ENCODE measurements around the gene GP1BA.

GP1BA gene

DNA sequence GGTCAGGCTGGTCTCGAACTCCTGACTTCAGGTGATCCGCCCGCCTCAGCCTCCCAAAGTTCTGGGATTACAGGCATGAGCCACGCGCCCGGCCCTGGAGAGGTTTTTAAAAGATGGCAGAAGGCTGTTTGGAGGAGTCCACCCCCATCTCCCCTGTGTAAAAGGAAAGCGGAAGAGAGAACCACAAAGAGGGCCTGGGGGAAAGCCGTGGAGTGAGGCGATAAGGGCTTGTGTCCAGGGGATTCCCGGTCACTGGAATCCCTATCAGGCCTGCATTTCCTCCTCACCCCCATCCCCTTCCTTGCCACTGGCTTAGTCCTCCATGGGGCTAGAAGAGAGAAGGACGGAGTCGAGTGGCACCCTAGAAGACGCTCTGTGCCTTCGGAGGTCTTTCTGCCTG lies at the start of gene GP1BA:
TSS of gene GP1BA (plus strand) at position 315 of the 400 bp plus-strand sequence. CDS start 328 bp downstream, outside the sequence.
- no peak for DNase-seq

DNA sequence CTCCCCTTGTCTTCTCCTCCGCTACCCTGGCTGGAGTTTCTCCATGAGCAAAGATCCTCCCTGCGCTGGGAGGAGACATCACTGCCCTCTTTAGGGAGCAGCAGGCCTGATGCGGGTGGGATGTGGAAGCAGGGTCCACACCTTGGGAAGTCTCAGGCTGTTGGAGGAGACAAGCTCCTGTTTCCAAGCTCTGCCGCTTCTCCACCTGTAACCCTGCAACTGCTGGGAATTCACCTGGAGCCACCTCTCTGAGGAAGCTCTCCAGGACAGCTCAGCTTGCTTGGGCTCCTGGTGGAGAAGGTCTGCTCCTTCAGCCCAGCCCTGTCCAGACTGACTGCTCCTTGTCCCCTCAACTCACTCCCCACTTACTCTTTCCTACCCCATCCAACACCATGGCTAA lies 47.6 kb upstream of the GP1BA start:
- no peak for DNase-seq

DNA sequence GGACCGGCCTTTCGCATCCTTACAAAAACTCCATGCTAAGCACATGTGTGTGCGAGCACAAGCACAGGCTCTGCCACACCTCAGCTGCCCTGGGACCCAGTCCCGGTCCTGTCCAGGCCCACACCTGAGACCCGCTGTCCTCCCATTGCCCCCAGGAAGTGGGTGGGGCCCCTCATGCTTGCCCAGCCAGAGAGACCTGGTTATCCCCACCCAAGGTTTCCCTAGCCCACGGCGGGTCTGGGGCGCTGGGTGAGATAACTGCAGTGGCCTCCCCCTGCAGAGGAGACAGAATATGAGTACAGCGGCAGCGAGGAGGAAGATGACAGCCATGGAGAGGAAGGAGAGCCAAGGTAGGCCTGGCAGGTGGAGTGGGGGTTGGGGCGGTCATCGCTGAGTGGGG lies 45.2 kb upstream of the GP1BA start:
- no peak for DNase-seq

DNA sequence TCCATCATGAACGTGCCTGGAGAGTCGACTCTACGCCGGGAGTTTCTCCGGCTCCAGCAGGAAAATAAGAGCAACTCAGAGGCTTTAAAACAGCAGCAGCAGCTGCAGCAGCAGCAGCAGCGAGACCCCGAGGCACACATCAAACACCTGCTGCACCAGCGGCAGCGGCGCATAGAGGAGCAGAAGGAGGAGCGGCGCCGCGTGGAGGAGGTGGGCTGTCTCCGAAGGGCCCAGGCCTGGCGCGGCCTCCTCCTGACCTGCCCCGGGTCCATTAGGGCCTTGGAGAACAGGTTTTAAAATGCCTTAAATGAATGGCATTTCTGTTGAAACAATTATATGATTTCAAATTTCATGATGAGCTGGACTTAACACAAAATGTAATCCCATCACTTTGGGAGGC lies 44.5 kb upstream of the GP1BA start:
- no peak for DNase-seq

DNA sequence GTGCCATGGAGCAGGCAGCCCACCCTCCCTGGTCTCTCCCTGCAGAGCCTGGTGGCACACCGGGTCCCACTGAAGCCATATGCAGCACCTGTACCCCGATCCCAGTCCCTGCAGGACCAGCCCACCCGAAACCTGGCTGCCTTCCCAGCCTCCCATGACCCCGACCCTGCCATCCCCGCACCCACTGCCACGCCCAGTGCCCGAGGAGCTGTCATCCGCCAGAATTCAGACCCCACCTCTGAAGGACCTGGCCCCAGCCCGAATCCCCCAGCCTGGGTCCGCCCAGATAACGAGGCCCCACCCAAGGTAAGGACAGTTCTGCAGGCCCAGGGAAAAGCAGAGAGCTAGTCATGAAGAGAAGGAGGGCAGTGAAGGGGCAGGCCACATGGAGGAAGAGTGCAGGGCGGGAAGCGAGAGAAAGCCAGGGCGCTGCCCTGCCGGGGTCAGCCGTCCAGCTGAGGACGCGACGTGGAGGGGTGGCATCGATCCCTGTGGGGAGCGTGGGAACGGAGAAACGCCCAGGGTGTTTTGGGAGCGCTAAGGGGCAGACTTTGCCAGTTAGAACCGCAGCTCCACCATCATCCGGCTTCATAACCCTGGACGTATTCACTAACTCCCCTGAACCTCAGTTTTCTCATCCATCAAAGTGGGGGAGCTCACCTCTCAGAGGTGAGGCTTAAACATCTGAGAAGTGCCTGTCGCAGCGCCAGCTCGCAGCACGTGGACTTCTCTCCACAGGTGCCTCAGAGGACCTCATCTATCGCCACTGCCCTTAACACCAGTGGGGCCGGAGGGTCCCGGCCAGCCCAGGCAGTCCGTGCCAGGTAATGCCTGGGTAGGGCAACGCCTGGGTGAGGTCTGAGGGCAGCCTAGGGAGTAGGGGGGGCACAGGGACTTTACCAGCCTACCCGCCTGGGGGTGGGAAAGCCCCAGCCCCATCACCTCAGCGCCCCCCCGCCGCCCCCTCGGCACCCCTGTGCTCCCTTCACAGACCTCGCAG lies 40.4 kb upstream of the GP1BA start:
- DNase-seq = no peak

DNA sequence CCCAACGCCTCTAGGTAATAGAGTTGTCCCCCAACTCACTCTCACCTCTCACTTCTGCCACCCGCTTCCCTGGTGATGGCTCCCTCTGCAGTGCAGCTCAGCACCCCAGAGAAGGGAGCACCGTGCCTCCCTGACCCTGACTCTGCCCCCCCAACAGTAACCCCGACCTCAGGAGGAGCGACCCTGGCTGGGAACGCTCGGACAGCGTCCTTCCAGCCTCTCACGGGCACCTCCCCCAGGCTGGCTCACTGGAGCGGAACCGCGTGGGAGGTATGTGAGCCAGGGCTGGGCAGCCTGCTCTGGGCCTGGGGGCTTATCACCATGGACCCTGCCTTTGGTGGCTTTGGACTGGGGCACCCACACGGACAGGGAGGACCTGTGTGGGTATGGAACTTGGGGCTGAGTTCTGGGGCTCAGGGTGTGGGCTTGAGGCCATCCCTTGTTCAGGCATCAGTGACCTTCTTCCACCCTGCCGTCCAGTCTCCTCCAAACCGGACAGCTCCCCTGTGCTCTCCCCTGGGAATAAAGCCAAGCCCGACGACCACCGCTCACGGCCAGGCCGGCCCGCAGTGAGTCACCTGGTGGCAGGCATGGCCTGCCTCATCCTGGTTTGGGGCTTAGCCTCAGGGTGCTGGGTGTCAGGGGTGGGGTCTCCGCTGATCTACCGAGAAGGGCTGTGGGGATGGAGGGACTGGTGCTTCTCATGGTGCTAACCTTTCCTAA lies 39.4 kb upstream of the GP1BA start:
- no peak for DNase-seq

DNA sequence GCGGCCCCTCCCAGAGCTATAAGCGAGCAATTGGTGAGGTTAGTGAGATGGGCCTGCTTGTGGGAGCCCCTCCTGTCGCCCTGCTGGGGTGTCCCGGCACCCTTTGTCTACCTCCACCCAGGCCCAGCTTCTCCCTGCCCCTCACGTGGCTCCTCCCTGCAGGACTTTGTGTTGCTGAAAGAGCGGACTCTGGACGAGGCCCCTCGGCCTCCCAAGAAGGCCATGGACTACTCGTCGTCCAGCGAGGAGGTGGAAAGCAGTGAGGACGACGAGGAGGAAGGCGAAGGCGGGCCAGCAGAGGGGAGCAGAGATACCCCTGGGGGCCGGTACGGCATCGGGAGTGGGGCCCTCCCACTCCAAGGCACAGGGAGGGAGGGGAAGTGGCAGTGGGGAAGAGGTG lies 38.8 kb upstream of the GP1BA start:
- no peak for DNase-seq

DNA sequence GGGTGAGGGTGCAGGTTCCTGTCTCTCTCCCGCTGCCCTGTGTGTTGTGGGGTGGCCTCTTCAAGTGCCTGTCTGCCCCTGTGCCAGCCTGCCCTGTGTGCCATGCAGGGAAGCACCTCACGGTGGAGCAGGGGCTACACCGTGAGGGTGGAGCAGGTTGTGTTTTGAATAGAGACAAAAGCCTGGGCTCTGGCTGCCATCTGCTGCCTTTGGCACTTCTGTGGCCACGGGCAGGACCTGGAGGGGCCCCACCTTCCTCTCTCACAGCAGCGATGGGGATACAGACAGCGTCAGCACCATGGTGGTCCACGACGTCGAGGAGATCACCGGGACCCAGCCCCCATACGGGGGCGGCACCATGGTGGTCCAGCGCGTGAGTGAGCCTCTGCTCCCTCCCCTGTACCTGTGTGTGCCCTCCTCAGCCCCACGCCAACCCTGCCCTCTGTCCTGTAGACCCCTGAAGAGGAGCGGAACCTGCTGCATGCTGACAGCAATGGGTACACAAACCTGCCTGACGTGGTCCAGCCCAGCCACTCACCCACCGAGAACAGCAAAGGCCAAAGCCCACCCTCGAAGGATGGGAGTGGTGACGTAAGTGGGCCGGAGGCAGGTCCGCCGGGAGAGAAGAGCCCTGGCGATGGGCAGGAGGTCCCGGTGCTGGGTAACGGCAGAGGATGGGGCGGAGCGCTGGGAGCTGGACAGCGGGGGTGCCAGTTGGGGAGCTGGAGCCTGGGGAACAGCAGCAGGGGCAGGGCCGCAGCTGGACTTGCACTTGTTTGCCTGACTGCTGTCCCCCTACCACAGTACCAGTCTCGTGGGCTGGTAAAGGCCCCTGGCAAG lies 38.1 kb upstream of the GP1BA start:
- no peak for DNase-seq

DNA sequence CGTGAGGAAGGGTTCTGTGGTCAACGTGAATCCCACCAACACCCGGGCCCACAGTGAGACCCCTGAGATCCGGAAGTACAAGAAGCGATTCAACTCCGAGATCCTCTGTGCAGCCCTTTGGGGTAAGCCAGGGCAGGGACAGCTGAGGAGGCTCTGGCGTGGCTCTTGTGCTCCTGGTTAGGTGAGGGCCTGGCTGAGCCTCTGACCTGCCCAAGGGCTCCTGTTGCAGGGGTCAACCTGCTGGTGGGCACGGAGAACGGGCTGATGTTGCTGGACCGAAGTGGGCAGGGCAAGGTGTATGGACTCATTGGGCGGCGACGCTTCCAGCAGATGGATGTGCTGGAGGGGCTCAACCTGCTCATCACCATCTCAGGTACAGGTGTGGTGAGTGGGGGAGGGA lies 37.0 kb upstream of the GP1BA start:
- no peak for DNase-seq

DNA sequence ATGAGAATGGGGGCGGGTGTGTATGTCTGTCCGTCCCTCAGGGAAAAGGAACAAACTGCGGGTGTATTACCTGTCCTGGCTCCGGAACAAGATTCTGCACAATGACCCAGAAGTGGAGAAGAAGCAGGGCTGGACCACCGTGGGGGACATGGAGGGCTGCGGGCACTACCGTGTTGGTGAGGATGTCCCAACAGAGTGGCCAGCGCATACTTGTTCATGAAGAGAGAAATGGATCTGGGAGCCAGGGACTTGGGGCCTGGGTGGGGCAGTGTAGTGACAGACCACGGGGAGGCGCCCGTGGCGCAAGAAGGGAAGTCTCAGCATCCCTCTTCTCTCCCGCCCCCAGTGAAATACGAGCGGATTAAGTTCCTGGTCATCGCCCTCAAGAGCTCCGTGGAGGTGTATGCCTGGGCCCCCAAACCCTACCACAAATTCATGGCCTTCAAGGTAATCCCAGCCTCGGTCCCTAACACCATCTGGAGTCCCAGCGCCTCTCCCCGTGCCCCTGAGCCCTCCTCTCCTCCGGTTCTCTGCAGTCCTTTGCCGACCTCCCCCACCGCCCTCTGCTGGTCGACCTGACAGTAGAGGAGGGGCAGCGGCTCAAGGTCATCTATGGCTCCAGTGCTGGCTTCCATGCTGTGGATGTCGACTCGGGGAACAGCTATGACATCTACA lies 36.3 kb upstream of the GP1BA start:
- no peak for DNase-seq

DNA sequence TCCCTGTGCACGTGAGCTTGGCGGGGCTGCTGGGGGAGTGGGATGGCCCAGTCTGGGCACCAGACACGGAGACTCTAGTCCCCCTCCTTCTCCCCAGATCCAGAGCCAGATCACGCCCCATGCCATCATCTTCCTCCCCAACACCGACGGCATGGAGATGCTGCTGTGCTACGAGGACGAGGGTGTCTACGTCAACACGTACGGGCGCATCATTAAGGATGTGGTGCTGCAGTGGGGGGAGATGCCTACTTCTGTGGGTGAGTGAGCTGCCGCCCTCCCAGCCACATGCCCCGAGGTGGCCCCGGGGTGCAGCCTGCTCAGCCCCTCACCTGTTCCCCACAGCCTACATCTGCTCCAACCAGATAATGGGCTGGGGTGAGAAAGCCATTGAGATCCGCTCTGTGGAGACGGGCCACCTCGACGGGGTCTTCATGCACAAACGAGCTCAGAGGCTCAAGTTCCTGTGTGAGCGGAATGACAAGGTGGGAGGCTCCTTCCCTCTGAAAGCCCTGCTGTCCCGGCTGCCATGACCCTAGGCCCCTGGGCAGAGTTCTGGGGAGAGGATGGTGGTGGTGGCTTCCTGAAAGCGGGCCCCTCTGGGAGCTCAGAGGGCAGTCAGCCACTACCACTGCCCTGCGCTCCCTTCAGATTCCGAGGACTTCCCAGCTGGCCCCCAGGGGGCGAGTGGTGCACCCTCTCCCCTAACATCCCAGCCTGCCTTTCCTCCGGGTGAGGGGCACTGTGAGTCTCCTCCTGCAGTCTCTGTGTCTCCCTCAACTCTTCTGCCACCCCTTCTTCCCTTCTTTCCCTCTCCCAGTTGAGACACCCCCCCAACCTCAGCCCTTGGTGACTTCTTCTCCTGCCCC lies 35.5 kb upstream of the GP1BA start:
- no peak for DNase-seq

DNA sequence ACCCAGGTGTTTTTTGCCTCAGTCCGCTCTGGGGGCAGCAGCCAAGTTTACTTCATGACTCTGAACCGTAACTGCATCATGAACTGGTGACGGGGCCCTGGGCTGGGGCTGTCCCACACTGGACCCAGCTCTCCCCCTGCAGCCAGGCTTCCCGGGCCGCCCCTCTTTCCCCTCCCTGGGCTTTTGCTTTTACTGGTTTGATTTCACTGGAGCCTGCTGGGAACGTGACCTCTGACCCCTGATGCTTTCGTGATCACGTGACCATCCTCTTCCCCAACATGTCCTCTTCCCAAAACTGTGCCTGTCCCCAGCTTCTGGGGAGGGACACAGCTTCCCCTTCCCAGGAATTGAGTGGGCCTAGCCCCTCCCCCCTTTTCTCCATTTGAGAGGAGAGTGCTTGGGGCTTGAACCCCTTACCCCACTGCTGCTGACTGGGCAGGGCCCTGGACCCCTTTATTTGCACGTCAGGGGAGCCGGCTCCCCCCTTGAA lies 34.8 kb upstream of the GP1BA start:
- no peak for DNase-seq

DNA sequence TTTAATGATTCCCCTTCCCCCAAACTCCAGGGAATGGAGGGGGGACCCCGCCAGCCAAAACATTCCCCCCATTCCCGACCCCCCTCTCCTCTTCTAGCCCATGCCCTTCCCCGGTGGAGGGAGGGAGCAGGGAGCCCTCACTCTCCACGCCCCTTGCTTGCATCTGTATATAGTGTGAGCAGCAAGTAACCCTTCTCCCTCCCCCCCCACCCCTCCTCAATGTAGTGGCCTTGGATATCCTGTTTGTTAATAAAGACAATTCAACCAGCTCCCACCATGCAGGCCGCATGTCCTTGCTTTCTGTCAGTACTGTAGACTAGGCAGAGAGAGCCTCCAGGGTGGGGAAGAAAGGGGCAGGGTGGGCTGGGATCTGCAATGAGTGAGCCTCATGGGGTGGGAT lies 34.3 kb upstream of the GP1BA start:
- no peak for DNase-seq

DNA sequence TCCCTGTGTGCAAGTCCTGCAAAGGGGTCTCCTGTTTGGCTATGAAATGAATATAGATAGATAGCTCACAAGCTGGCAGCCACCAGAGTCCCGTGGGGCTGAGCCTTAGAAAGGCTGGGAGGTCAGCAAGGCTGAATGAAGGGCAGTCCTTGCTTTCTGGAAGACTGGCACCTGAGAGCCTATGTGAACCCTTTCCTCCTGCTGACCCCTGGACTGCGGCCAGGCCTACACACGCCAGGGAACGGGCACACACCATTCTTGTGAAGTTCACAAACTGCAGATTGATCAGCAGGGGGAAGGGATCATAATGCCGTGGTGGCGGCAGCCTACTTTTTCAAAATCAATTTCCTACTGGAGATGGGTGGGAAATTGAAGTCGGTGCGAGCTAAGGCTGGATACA lies 33.7 kb upstream of the GP1BA start:
- DNase-seq = no peak

DNA sequence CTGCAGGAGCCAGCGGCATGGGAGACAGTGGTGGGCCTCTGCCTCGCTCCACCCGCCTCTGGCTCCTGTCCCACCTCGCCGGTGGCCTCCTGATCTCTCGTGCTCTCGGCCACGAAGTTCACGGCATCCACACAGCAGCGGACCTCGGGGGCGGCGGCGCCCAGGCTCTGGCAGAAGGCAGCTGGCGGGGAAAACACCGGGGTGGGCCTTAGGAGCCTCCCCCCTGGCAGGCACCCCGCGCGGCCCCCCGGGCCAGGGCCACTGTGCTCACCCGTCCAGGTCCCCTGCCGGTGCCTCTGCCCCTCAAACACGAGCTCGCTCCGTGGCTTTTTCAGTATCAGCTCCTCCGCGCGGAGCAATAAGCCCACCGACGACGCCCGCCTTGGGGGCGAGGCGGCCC lies 33.1 kb upstream of the GP1BA start:
- no peak for DNase-seq

DNA sequence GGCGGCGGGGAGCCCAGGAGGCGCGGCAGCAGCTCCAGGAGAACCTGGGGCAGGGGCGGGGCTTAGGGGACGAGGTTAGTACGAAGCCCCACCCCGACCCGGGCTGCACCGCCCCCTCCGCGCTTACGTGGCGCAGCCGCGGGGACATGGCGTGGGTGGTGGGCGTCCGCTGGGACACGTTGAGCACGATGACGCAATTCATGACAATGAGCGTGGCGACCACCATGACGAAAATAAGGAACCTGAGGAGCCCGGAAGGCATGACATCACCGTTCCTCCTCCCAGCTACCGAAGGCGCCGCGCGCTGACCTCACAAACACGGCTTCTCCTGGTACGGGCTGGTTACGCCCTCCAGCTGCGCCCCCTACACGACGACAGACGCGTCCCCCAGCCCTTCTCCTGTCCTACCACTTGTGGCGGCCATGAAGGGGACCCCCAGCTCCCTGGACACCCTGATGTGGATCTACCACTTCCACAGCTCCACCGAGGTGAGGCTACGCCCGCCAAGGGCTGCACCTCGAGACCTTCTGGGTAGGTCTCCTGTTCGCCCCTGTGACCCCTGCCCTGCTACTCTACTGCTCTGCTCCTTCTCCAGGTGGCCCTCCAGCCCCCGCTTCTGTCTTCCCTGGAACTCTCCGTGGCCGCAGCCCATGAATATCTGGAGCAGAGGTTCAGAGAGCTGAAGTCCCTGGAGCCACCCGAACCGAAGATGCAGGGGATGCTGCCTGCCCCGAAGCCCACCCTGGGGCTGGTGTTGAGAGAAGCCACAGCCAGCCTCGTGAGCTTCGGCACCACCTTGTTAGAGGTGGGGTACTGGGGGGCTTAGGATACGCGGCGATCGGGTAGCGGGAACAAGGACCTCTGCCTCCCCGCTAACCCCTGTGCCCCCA lies 32.5 kb upstream of the GP1BA start, which contains the start of gene C17orf107:
TSS of gene C17orf107 (plus strand) at position 196 of the 890 bp plus-strand sequence. CDS start at position 423, 227 bp downstream.
- peak in 1 of 2 experiments; percentile 2 for DNase-seq

DNA sequence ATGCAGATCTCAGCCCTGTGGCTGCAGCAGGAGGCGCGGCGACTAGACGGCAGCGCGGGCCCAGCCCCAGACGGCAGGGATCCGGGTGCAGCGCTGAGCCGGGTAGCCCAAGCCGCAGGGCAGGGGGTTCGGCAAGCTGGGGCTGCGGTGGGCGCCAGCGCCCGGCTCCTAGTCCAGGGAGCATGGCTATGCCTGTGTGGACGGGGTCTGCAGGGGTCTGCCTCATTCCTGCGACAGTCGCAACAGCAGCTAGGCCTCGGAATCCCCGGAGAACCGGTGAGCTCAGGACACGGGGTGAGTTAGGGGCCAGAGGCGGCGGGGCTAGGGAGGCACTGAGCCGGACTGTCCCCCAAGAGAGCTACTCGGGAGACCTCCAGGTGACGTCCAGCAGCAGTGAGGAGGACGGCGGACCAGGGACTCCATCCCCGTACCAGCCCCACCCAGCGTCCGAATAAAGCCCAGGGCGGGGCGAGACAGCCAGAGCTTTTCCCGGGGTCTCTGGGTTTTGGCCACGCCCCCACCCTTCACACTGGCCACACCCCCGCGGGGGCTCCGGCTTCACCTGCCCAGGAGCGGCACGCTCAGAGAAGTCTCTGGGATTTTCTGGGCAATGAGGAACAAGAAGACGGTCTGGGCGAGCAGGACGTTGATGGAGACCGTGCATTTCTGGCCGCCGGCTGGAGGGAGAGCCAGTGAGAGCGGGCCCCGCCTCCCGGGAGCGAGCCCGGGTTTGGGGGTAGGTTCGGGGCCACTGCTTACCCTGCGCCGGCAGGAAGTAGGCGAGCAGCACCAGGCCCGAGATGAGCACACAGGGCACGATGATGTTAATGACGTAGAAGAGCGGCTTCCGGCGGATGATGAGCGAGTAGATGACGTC lies 31.6 kb upstream of the GP1BA start:
- no peak for DNase-seq

DNA sequence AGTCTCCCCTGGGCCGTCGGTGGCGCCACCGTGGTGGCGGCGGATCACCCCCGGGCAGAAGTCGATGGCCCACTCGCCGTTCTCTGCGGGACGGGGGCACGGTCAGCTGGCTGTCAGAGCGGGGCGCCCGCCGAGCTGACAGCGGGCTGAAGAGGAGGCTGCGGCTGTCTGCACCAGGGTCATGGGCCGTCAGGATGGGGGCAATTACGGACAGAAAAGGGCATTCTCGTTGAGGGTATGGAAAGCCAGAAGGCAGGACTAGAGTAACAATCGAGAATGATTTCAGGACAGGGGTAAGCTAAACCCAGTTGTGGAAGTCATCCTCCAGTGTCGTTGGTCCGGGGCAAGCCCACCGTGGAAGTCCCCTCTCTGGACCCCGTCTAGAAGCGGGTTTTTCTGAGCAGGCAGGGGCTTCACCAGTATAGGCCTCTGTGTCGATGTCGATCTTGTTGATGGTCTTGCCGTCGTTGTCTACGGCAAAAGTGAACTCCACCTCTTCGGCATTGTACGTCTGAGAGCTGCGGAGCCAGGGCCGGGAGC lies 30.9 kb upstream of the GP1BA start:
- DNase-seq = no peak
